ENCODE data around the gene MACROD1.

The MACROD1 gene

DNA sequence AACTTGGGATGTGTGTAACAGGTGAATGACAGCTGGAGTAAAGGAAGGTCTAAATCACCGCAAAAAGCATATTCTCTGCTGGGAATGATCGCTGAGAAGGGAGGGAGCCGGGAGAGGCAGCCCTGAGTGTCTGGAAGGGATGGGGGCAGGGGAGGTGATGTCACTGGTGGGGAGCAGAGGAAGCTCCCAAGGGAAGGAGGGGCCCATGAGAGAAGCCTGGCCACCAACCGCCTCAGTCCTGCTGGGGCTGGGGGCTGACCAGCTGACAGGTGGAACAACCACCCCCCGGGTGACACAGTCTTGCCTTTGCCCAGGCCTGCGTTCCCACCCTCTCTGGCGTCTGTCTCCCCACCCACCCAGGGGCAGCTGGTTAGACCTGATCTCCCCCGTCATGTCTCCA is 136.1 kb downstream of the MACROD1 start:
- no peak for DNase-seq

DNA sequence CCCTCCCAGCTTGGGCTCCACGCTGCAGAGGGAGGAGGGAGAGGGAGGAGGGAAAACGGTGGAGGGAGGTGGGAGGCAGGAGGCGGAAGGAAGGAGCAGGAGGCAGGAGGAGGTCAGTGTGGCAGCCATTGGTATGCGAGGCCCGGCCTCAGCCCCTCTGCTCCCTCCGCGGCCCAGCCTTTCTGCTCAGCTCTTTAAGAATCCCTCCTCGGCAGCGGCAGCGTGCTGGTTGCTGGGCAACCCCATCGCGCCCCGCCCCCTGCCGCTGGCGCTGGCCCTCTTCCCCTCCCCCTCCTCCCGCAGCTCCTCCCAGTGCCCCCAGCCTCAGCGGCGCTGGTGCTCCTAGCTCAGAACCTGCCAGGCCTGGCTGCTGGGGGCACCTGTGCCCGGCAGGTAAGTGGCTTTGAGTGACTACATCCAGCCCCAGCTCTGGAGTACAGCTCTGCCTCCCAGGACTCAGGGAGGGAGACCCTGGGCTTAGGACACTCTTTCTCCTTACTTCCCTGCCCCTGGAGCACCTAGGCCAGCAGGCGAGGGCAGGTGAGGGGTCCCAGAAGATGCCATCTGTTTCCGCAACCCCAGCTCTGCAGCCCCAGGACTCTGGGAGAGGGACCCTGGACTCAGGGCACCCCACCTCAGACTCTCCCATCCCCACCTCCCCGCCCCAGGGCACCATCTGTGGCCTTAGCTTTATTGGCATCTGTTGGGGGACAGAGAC is 137.4 kb downstream of the MACROD1 start:
- DNase-seq = no peak

- DNase-seq = no peak
Measured at GRCh38 chr11:64027651-64028397, 138.1 kb downstream of the MACROD1 start.

DNA sequence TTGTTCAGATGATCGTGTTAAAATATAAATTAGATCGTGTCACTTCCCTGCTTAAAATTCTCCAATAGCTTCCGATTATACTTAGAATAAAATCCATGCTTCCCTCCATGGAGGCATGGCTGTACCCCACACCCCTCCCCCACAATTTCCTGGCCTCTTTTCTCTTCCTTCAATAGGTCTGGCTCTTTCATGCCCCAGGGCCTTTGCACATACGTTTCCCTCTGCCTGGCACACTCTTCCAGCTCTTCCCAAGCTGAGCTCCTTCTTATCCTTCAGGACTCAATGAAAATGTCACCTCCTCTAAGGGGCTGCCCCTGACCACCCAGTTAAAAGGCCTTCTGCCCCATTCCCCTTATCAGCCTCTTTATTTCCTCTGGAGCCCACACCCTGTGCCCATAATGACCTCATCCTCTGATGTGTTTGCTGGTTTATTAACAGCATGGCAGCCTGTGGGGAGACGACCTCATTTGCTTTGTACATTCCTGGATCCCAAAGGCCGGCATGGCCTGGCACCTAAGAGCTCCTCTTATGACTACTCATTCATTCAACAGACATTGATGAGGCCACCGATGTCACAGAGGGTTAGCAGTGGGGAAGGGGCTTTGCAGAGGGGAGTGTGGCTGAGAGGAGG is 139.2 kb downstream of the MACROD1 start:
- DNase-seq = no peak

DNA sequence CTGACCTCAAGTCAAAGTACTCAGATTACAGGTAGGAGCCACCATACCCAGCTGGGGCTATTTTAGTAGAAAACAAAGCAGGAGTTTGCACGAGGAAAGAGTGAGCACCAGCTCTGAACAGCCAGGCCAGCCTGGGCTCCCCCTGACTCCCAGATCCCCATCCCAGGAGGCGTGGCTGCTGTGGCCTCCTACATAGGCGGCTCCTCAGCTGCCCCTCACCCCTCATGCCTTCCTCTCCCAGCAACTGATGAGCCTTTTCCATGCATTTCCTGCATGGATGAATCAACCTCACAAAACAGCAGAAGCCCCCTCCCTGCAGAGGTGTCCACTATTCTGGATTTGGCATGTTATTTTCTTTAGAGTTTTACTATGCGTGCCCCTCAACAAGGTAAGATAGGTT is 140.7 kb downstream of the MACROD1 start:
- DNase-seq = no peak

GRCh38 chr11:64023712-64024710 is 141.9 kb downstream of the MACROD1 start:
- DNase-seq = no peak

DNA sequence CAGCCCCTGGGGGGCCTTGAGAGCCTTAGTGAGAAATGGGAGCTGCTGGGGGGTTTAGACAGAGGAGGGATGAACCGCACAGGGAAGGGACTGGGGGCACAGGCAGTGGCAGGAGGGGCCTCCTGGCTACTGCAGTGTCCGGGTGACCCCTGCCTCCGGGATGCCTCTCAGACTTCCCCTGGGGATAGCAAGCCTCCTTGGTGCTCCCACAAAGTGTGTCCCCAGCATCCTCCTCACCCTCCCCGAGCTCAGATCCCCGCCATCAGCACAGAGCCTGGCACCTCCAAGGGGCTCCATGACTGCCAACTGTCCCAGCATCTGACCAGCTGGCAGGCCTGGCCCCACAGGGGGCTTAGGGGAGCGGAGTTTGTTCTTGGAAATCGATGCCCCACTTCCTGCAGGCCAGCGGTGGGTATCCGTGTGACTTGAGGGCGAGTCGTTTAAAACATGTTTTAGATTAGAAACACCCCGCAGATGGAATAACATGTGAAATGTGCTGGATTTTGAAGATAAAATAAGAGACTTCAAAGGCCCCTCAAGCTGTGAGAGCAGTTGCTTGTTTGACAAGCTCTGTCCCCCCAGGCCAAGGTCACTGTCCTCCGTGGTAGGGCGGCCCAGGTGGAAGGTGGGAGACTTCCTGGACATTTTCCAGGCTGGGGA is 143.7 kb downstream of the MACROD1 start:
- no peak for DNase-seq

DNA sequence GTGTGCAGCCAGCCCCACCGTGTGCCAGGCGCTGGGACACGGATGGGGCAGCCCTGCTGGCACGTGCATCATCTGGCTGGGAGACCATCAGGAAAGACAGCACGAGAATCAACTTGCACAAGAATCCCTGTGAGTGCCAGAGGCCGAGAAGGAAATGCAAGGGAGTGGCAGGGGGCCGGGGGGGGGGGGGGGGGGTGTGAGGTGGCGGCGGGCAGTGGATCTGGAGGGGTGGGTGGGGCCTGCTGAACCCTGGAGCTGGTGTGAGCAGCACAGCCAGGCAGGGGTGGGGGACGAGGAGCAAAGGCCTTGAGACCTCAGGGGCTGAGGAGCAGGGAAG is 144.2 kb downstream of the MACROD1 start:
- no peak for DNase-seq

GRCh38 chr11:64020976-64021756 is 144.7 kb downstream of the MACROD1 start:
- DNase-seq = no peak

DNA sequence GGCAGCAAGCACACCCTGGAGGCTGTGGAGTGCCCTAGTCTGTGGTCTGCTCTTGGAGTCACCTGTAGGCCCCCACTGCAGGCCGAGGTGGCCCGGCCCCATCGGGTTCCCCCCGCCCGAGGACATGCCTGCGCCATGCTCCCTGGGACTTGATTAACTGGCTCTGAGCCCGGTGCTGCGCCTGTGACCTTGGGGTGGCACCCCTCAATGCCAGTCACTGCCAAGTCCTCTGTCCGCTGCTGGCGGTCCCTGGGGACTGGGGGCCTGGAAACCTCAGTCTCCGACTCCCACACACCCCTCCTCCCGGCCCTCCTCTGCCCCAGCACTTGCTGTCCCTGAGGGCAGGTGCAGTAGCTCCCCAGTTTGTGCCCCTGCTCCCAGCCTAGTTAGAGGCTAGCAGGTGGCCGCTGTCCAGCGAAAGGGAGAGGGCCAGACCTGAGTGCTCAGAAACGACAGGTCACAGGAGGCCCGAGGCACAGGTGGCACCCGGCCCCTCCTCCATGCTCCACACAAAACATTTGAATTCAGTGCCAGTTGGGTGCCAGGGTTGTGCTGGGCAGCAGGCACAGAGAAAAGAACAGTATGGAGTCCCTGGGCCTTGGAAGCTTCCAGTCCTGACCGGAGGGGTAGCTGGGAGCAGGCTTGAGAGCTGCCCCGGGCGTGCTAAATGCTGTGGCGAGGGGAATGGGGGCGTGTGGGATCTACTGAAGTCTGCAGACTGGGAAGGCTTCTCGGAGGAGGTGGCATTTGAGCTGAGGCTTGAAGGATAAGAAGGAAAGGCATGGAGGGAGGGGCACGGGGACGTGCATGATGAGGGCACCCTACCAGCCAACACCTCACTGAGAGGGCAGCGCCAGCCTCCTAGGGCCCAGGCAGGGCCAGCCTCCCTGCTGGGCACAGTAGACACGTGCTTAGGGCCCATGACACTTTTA is 146.5 kb downstream of the MACROD1 start:
- DNase-seq = peak; percentile 70

DNA sequence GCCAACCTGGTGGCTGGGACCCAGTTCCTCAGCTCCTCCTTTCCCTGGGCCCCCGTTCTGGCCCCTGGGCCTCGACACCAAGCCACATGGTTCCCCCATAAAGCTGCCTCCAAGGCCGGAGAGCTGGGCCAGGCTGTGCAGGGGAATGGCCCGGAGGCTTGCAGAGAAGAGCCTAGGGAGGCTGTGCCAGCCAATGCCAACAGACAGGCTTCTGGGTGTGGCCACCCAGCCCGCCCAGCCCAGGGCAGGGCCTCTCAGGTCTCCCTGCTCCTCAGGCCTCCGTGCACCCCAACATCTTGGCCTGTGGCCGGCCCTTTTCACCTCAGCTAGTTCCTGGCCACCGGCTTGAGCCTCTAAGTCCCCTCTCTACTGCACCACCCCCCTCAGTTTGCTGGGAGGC is 147.6 kb downstream of the MACROD1 start:
- peak; percentile 77 for DNase-seq

DNA sequence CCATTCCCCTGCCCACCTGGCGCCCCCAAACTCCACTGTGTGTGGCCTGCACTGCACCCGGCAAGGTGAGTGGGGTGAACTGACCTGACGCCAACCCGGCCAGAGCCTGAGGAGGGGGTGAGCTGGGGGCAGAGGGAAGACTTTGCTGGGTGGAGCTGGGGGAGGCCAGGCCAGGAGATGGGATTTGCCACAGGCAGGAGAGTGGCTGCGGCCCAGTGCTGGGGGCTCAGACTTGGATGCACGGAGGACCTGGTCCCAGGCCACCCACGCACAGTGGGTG is 148.0 kb downstream of the MACROD1 start:
- DNase-seq = no peak

- no peak for DNase-seq
Measured at GRCh38 chr11:64015935-64016845, 149.7 kb downstream of the MACROD1 start.

DNA sequence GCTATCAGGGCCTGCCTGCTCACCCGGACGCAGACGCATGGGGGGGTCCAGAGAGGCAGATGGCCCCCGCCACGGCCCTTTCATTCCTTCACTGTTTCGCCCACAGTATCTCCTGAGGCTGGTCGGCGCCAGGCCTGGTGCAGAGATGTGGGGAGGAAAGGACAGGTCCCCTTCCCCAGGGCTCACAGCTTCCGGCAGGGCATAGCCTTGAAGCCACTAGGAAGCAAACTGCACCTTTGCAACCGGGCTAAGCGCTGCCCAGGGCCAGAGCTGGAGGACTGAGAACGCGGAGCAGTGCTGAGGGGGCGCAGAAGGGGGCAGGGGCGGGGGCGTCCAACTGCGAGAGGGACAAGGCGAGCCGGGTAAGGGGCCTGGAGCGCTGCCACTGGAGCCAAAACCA is 150.4 kb downstream of the MACROD1 start:
- DNase-seq = no peak

DNA sequence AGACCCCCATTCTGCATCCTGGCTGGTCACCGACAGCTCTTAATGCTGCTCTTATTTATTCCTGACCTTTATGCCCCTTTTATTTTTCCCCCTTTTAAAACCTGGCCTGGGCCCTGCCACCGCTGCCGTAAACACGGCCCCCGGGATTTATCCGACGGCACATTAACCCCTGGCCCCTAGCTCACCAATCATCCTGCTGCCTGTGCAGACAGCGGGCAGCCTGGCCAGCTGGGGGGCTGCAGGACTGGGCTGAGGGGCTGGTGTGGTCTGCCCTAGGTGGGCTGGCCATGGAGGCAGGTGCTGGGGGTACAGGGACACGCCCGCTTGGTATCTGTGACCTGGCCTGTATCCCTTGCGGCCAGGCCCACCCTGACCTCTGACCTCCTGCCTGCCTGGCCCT is 151.6 kb downstream of the MACROD1 start:
- no peak for DNase-seq

GRCh38 chr11:64013141-64013896 is 152.6 kb downstream of the MACROD1 start:
- DNase-seq = no peak

DNA sequence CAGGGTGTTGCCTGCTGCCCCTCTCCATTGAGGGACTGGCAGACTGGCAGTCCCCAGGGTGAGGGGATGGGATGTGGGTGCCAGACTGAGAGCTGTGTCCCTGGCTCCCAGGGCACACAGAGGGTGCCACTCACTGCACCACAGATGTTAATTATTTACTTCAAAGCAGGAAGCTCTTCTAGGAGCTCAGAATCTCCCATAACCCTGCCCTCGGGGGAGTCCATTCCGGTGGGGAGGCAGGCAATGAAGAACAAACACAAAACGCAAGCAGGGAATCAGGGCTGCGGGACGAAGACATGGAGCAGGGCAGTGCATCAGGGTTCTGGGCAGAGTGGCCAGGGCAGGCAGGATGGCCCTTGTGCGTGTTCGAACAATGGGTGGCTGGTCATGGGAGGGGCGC is 154.5 kb downstream of the MACROD1 start:
- no peak for DNase-seq

DNA sequence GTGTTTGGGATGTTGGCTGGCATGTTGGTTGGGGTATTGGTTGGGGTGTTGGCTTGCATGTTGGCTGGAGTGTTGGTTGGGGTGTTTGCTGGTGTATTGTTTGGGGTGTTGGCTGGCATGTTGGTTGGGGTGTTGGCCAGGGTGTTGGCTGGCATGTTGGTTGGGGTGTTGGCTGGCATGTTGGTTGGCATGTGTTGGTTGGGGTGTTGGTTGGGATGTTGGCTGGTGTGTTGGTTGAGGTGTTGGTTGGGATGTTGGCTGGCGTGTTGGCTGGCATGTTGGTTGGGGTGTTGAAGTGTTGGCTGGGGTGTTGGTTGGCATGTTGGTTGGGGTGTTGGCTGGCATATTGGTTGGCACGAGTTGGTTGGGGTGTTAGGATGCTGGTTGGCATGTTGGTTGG is 155.1 kb downstream of the MACROD1 start:
- no peak for DNase-seq

DNA sequence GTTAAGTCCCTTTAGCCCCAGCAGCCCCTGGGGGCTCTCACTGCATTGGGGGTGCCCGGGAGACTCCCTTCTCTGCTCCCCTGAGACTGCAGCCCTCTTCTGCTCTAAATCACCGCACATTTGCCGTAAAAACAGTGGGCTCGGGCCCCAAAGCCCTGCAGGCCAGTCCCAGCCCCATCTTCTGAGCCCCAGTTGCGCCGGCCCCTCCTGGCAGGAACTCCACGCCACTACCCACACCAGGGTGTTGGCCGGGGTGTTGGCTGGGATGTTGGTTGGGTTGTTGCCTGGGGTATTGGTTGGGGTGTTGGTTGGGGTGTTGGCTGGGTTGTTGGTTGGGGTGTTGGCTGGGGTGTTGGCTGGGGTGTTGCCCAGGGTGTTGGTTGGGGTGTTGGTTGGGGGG is 156.2 kb downstream of the MACROD1 start:
- DNase-seq = no peak

Data from RPMI8226 (cell line).